ENCODE measurements around the gene OSBPL5. TPM values are rescaled to one million over a fixed set of nuclear protein-coding genes. Genes with fewer than 3 reads are reported as not detected.

Gene OSBPL5
- total and polyA plus RNA-seq, 2 donors, result 28.2 to 42.3 TPM

- no peak for DNase-seq (ENCODE audit: low read depth in 6 of 9, low spot score in 9 of 9)
- 94% methylated on average over 38 of the region's 38 CpGs for WGBS
These were observed 21.8 kb downstream of the OSBPL5 start for GRCh38 chr11:3143136-3143880.

GRCh38 chr11:3140291-3140603 is 24.9 kb downstream of the OSBPL5 start:
- Histone ChIP-seq H3K4me1 (ENCODE audit: control insufficient read depth in 2 of 2, insufficient read depth in 2 of 2, low read length in 2 of 2) (peaks cover 20 to 54% of the 10 kb centered on the region in 2 donors), H3K4me3 (ENCODE audit: low read length in 2 of 2) (no peak overlapping the region), H3K27ac (ENCODE audit: low read depth in 1 of 2, low read length in 1 of 2) (no peak overlapping the region), H3K9me3 (ENCODE audit: control insufficient read depth in 2 of 2, insufficient read depth in 1 of 2, low read length in 1 of 2) (peaks cover 8 to 17% of the 10 kb centered on the region in 2 donors), H3K36me3 (ENCODE audit: control insufficient read depth in 2 of 2, insufficient read depth in 2 of 2, low read length in 1 of 2) (peaks cover 43 to 44% of the 10 kb centered on the region in 2 donors), H3K27me3 (ENCODE audit: control insufficient read depth in 2 of 2, insufficient read depth in 1 of 2, low read length in 1 of 2) (no peaks in the 10 kb centered on the region)
- 98% methylated on average over 4 of the region's 4 CpGs for WGBS
- DNase-seq (ENCODE audit: low read depth in 6 of 9, low spot score in 9 of 9), result no peak

More at GRCh38 chr11:3143136-3143880, 21.8 kb downstream of the OSBPL5 start:
- Histone ChIP-seq H3K27me3 (ENCODE audit: control insufficient read depth in 2 of 2, insufficient read depth in 1 of 2, low read length in 1 of 2) (no peaks in the 10 kb centered on the region), H3K4me1 (ENCODE audit: control insufficient read depth in 2 of 2, insufficient read depth in 2 of 2, low read length in 2 of 2) (peaks cover 10 to 29% of the 10 kb centered on the region in 2 donors), H3K4me3 (ENCODE audit: low read length in 2 of 2) (no peak overlapping the region), H3K27ac (ENCODE audit: low read depth in 1 of 2, low read length in 1 of 2) (no peak overlapping the region), H3K9me3 (ENCODE audit: control insufficient read depth in 2 of 2, insufficient read depth in 1 of 2, low read length in 1 of 2) (peaks cover 8 to 23% of the 10 kb centered on the region in 2 donors), H3K36me3 (ENCODE audit: control insufficient read depth in 2 of 2, insufficient read depth in 2 of 2, low read length in 1 of 2) (peaks cover 63 to 68% of the 10 kb centered on the region in 2 donors)

- no peak for DNase-seq (ENCODE audit: low read depth in 6 of 9, low spot score in 9 of 9)
- WGBS, result 89% methylated on average over 15 of the region's 15 CpGs
These were observed 25.4 kb downstream of the OSBPL5 start for GRCh38 chr11:3139481-3140290.

GRCh38 chr11:3139086-3139440 is 26.0 kb downstream of the OSBPL5 start:
- no peaks in the 10 kb centered on the region for H3K27me3 ChIP-seq (ENCODE audit: control insufficient read depth in 2 of 2, insufficient read depth in 1 of 2, low read length in 1 of 2)
- 83% methylated on average over 8 of the region's 8 CpGs for WGBS
- no peak for DNase-seq (ENCODE audit: low read depth in 6 of 9, low spot score in 9 of 9)
- no peak overlapping the region for H3K4me3 ChIP-seq (ENCODE audit: low read length in 2 of 2)
- H3K36me3 ChIP-seq (ENCODE audit: control insufficient read depth in 2 of 2, insufficient read depth in 2 of 2, low read length in 1 of 2), result peaks cover 34 to 35% of the 10 kb centered on the region in 2 donors
- no peak overlapping the region for H3K27ac ChIP-seq (ENCODE audit: low read depth in 1 of 2, low read length in 1 of 2)
- peaks cover 20 to 56% of the 10 kb centered on the region in 2 donors for H3K4me1 ChIP-seq (ENCODE audit: control insufficient read depth in 2 of 2, insufficient read depth in 2 of 2, low read length in 2 of 2)
- H3K9me3 ChIP-seq (ENCODE audit: control insufficient read depth in 2 of 2, insufficient read depth in 1 of 2, low read length in 1 of 2), result peaks cover 5 to 11% of the 10 kb centered on the region in 2 donors

More at GRCh38 chr11:3139481-3140290, 25.4 kb downstream of the OSBPL5 start:
- no peaks in the 10 kb centered on the region for H3K27me3 ChIP-seq (ENCODE audit: control insufficient read depth in 2 of 2, insufficient read depth in 1 of 2, low read length in 1 of 2)
- no peak overlapping the region for H3K27ac ChIP-seq (ENCODE audit: low read depth in 1 of 2, low read length in 1 of 2)
- peaks cover 37 to 39% of the 10 kb centered on the region in 2 donors for H3K36me3 ChIP-seq (ENCODE audit: control insufficient read depth in 2 of 2, insufficient read depth in 2 of 2, low read length in 1 of 2)
- H3K4me1 ChIP-seq (ENCODE audit: control insufficient read depth in 2 of 2, insufficient read depth in 2 of 2, low read length in 2 of 2), result peaks cover 20 to 56% of the 10 kb centered on the region in 2 donors
- peaks cover 6 to 13% of the 10 kb centered on the region in 2 donors for H3K9me3 ChIP-seq (ENCODE audit: control insufficient read depth in 2 of 2, insufficient read depth in 1 of 2, low read length in 1 of 2)
- H3K4me3 ChIP-seq (ENCODE audit: low read length in 2 of 2), result no peak overlapping the region

GRCh38 chr11:3138178-3139085 is 26.7 kb downstream of the OSBPL5 start:
- Histone ChIP-seq H3K27ac (ENCODE audit: low read depth in 1 of 2, low read length in 1 of 2) (no peak overlapping the region), H3K27me3 (ENCODE audit: control insufficient read depth in 2 of 2, insufficient read depth in 1 of 2, low read length in 1 of 2) (no peaks in the 10 kb centered on the region), H3K9me3 (ENCODE audit: control insufficient read depth in 2 of 2, insufficient read depth in 1 of 2, low read length in 1 of 2) (peaks cover 3 to 5% of the 10 kb centered on the region in 2 donors), H3K4me1 (ENCODE audit: control insufficient read depth in 2 of 2, insufficient read depth in 2 of 2, low read length in 2 of 2) (peaks cover 20 to 56% of the 10 kb centered on the region in 2 donors), H3K36me3 (ENCODE audit: control insufficient read depth in 2 of 2, insufficient read depth in 2 of 2, low read length in 1 of 2) (peaks cover 29 to 31% of the 10 kb centered on the region in 2 donors), H3K4me3 (ENCODE audit: low read length in 2 of 2) (no peak overlapping the region)
- 88% methylated on average over 28 of the region's 28 CpGs for WGBS
- DNase-seq (ENCODE audit: low read depth in 6 of 9, low spot score in 9 of 9), result no peak

- no peak overlapping the region for H3K27ac ChIP-seq (ENCODE audit: low read depth in 1 of 2, low read length in 1 of 2)
- no peaks in the 10 kb centered on the region for H3K9me3 ChIP-seq (ENCODE audit: control insufficient read depth in 2 of 2, insufficient read depth in 1 of 2, low read length in 1 of 2)
- H3K4me1 ChIP-seq (ENCODE audit: control insufficient read depth in 2 of 2, insufficient read depth in 2 of 2, low read length in 2 of 2), result peaks cover 20 to 56% of the 10 kb centered on the region in 2 donors
- 62% methylated on average over 17 of the region's 17 CpGs for WGBS
- H3K4me3 ChIP-seq (ENCODE audit: low read length in 2 of 2), result no peak overlapping the region
- no peak for DNase-seq (ENCODE audit: low read depth in 6 of 9, low spot score in 9 of 9)
- no peaks in the 10 kb centered on the region for H3K27me3 ChIP-seq (ENCODE audit: control insufficient read depth in 2 of 2, insufficient read depth in 1 of 2, low read length in 1 of 2)
- peaks cover 24 to 28% of the 10 kb centered on the region in 2 donors for H3K36me3 ChIP-seq (ENCODE audit: control insufficient read depth in 2 of 2, insufficient read depth in 2 of 2, low read length in 1 of 2)
These were observed 27.5 kb downstream of the OSBPL5 start for GRCh38 chr11:3137486-3138177.

GRCh38 chr11:3136546-3137455 is 28.3 kb downstream of the OSBPL5 start:
- no peaks in the 10 kb centered on the region for H3K27me3 ChIP-seq (ENCODE audit: control insufficient read depth in 2 of 2, insufficient read depth in 1 of 2, low read length in 1 of 2)
- no peak for DNase-seq (ENCODE audit: low read depth in 6 of 9, low spot score in 9 of 9)
- peaks cover 20 to 56% of the 10 kb centered on the region in 2 donors for H3K4me1 ChIP-seq (ENCODE audit: control insufficient read depth in 2 of 2, insufficient read depth in 2 of 2, low read length in 2 of 2)
- no peak overlapping the region for H3K4me3 ChIP-seq (ENCODE audit: low read length in 2 of 2)
- no peaks in the 10 kb centered on the region for H3K9me3 ChIP-seq (ENCODE audit: control insufficient read depth in 2 of 2, insufficient read depth in 1 of 2, low read length in 1 of 2)
- no peak overlapping the region for H3K27ac ChIP-seq (ENCODE audit: low read depth in 1 of 2, low read length in 1 of 2)
- H3K36me3 ChIP-seq (ENCODE audit: control insufficient read depth in 2 of 2, insufficient read depth in 2 of 2, low read length in 1 of 2), result peaks cover 20 to 21% of the 10 kb centered on the region in 2 donors
- WGBS, result 79% methylated on average over 13 of the region's 13 CpGs
